Measurements from ENCODE around the gene PTPRN2.

The PTPRN2 gene

DNA sequence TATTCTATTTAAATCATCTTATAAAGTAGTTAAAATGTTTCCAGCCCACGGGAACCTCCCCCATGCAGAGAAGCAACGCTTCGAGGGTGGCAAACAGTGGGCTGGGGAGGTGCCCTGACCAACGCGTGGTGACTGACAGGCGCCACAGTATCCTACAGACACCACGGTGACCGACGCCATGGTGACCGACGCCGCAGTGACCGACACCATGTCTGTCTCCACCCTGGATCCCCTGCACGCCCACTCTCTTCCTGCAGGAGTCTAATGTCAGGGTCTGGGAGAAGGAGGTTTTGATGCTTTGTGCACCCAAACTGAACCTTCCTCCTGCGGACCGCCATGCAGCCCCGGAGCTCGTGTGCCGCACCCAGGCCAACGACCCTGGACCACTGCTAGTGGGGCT lies 464.4 kb downstream of the PTPRN2 start:
- DNase-seq: no peak

DNA sequence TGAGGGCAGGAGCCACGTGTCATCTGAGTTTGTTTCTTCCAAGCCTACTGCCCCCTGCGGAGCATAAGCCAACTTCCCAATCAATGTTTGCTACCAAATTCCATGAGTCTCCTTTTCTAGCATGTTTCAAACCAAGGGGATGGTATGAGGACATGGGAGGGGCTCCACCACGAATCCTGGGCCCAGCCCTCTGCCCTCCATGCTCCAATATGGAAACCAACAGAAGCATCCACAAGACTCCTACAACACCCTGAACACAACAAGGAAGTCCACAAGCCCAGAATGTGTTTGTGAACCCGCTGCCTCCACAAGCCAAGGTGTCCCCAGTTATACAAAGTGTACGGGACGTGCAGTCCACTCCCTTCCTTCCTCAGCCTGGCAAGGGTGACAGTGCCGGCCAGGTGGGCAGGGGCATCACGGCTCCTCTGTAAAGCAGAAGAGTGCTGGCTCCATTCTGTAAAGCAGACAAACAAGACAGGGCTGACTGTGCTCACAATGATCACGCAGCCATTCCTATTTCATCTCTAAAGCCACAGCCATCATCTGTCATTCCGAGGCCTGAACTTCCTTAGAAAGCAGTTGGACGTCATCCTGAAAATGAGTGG lies 466.1 kb downstream of the PTPRN2 start:
- DNase-seq: no peak

DNA sequence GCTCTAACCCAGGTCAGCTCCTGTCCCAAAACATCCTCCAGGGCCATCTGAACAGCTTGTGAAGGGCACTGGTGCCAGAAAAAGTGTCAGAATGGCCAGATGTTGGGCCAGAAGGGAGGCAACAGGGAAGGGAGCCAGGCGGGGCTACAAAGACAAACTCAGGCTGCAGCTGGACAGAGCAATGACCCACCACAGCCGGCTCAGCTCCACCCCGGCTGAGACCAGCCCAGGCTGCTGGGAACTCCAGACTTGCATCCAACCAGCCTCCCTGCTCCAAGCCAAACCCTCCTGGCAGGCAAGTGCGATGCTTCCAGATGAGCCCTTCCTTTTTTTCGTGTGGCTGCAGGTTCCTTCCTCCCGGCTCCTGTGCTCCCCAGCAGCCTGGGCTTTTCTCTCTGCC lies 466.9 kb downstream of the PTPRN2 start:
- DNase-seq: no peak

GRCh38 chr7:158120316-158120715 lies 467.3 kb downstream of the PTPRN2 start:
- no peak for DNase-seq

DNA sequence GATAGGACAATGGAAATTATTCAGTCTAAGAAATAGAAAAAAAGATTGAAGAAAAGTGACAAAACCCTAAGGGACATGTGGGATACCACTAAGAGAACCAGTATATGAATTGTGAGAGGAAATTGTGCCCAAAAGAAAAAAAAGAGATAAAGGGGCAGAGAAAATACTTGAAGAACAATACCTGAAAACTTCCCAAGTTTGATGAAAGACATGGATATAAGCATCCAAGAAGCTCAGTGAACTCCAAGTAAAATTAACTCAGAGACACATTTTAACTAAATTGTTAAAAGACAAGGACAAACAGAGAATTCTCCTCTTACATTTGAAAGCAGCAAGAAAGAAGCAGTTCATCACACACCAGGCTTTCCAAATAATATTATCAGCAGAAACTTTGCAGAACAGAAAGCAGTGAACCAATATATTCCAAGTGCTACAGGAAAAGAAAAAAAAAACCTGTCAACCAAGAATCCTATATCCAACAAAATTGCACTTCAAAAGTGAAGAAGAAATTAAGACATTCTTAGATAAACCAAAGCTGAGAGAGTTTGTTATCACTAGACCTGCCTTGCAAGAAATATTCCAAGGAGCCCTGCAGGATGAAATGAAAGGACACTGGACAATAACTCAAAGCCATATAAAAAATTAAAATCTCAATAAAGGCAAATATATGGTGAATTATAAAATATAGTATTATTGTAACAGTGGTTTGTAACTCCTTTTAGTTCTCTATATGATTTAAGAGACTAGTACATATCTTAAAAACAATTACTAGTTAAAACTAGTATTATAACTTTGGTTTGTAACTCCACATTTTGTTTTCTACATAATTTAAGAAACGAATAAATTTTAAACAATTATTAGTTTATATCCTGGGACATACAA lies 470.0 kb downstream of the PTPRN2 start:
- DNase-seq: no peak

GRCh38 chr7:158116235-158116634 lies 471.4 kb downstream of the PTPRN2 start:
- DNase-seq: no peak

DNA sequence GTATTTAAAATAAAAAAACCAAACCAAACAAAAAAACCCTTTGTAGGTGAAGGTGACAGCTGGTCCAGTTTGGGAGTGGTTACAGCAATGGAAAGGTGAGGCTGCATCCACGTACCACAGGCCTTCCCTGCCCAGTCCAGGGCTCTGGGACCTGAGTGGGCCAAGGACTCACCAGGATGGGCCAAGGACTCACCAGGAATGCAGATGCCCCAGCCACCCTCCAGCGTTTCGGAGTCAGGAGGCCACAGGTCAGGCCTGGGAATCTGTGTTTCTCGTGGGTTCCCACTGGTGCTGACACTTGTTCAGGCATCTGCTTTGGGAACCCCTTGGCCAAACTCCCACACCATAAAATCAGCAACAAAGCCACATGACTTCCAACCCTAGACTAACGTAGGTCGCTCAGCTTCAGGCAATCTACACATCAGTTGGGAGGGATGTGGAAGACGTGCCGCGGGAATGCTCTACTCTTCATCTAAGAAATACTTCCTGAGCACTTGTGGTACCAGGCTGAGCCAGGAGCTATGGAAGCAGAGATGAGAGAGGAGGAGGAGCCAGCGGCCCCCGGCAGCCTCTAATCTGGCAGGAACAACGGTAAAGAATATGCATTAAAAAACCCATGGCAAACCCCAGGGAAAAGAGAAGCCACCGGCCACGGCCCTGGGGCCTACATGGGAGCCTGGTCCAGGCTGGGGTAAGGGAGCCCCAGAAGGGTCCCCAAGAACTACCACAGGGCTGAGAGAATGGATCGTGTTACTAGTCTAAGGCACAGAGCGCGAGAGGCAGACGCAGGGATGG lies 473.4 kb downstream of the PTPRN2 start:
- no peak for DNase-seq

- no peak for DNase-seq
These were observed 474.1 kb downstream of the PTPRN2 start for GRCh38 chr7:158113321-158114025.

DNA sequence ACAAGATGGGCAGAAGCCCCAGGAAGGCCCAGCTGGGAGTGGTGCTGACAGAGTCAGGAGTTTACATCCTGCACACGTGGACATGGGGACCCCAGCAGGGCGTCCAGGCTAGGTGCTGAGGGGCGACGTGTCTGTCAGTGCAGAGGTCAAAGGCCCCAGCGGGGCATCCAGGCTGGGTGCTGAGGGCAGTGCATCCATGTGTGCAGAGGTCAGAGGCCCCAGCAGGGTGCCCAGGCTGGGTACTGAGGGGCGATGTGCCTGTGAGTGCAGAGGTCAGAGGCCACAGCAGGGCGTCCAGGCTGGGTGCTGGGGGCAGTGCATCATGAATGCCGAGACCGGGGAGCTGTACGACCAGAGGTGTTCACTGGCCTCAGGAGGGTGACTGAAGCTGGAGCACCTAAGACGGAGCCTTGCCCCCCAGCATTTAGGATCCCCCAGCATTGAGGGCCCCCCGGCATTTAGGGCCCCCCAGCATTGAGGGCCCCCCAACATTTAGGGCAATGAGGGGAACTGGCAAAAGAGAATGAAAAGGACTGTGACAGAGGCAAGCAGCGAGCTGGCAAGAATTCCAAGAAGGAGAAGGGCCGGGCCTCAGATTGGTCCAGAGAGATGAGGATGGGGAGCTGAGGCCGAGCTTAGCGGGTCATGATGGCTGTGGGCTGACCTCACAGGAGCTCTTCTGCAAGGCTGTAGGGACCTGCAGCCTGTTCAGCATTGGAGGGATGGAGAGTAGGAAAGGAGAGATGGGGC lies 474.9 kb downstream of the PTPRN2 start:
- DNase-seq: no peak

GRCh38 chr7:158111906-158112570 lies 475.6 kb downstream of the PTPRN2 start:
- no peak for DNase-seq

GRCh38 chr7:158111049-158111751 lies 476.4 kb downstream of the PTPRN2 start:
- peak; percentile 97 for DNase-seq

DNA sequence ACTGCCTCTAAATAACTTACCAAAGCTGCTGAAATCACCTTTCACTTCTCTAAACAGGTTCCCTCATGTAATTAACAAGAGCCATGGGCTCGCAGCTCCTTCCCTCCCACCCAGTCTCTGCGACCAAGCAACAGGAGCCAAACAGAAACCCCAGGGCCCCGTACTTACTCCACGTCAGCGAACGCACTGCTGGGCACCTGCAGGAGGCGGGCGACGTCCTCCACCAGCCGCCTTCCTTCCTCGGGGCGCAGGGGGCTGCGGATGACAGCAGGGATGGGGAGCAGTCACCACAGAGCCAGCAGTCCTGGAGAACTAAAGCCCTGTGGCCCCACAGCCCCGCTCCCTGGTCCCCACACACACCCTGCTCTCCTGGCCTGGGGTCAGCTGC lies 477.0 kb downstream of the PTPRN2 start:
- no peak for DNase-seq

- no peak for DNase-seq
These were observed 477.5 kb downstream of the PTPRN2 start for GRCh38 chr7:158110034-158110590.

GRCh38 chr7:158109364-158110033 lies 478.1 kb downstream of the PTPRN2 start:
- no peak for DNase-seq

GRCh38 chr7:158108646-158109293 lies 478.9 kb downstream of the PTPRN2 start:
- DNase-seq: no peak

DNA sequence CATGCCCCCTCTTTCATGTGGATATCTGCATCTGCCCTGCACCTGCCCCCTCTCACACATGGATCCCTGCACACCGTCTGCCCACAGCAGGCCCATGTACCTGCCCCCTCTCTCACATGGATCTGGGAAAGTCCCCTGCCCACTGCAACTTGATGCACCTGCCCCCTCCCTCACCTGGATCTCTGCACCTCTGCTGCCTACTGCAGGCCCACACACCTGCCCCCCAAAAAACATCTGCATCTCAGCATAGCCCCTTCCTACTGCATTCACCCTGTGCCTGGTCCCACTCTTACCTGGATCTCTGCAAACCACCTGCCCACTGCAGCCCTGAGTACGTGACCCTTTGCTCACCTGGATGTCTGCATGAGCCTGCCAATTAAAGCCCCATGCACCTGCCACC lies 479.8 kb downstream of the PTPRN2 start:
- no peak for DNase-seq

DNA sequence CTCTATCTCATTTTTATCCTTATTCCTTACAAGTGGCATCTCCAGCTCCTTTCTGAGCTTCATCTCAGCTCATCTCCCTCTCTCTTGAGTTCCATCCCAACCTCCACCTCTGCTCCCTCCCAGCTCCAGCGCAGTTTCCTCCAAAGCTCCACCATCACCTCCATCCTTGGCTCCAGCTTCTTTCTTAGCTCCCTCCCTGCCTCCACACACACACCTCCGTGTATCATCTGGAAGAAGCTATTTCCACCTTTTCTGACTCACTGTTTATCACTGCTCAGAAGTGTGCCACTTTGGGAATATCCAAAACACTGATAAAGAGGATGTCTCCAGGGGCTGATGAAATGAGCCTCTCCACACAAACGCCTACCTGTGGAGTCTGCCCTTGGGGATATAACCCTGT lies 481.4 kb downstream of the PTPRN2 start:
- DNase-seq: no peak

GRCh38 chr7:158103378-158103777 lies 484.2 kb downstream of the PTPRN2 start:
- DNase-seq: no peak

- no peak for DNase-seq
These were observed 484.7 kb downstream of the PTPRN2 start for GRCh38 chr7:158102897-158103296.

All from NCI-H510A (cell line).